HG02642 (cell line): Measurements from ENCODE around the gene PSMD1.
"Not testable (repeated sequence)": the region's sequence is repeated elsewhere in the genome, so short reads cannot be mapped to it uniquely, and the experiment has no call there.

Experiments used
- ATAC-seq: cut with Tn5 transposase; IDR thresholded peaks from one replicate; pipeline ENCODE4 v1.9.1; 2021; ENCODE audit warnings: mild to moderate bottlenecking; ENCODE audit not compliant: unreplicated experiment, poor library complexity

The PSMD1 gene

GRCh38 chr2:231197196-231197595, 140.5 kb downstream of the PSMD1 start:
- ATAC-seq, result not testable (repeated sequence)

- no peak for ATAC-seq
Measured at GRCh38 chr2:231197706-231198290, 141.1 kb downstream of the PSMD1 start.

- ATAC-seq, result peak; percentile 98
Measured at GRCh38 chr2:231198291-231199173, 141.9 kb downstream of the PSMD1 start, which contains the start of gene ARMC9. TSS of gene ARMC9 (plus strand) at chr2:231198631. CDS start at chr2:231206239, 7,608 bp downstream.

GRCh38 chr2:231199219-231199618, 142.6 kb downstream of the PSMD1 start:
- no peak for ATAC-seq

GRCh38 chr2:231200805-231201474, 144.3 kb downstream of the PSMD1 start:
- no peak for ATAC-seq

GRCh38 chr2:231201475-231201814, 144.8 kb downstream of the PSMD1 start:
- ATAC-seq, result no peak

- ATAC-seq, result no peak
Measured at GRCh38 chr2:231203087-231203486, 146.4 kb downstream of the PSMD1 start.

GRCh38 chr2:231204146-231204545, 147.5 kb downstream of the PSMD1 start:
- no peak for ATAC-seq

GRCh38 chr2:231204581-231204980, 147.9 kb downstream of the PSMD1 start:
- ATAC-seq, result no peak

GRCh38 chr2:231207734-231208133, 151.1 kb downstream of the PSMD1 start:
- no peak for ATAC-seq

- no peak for ATAC-seq
Measured at GRCh38 chr2:231210782-231211181, 154.1 kb downstream of the PSMD1 start.

- no peak for ATAC-seq
Measured at GRCh38 chr2:231211486-231211885, 154.8 kb downstream of the PSMD1 start.

- no peak for ATAC-seq
Measured at GRCh38 chr2:231212329-231212845, 155.7 kb downstream of the PSMD1 start.

GRCh38 chr2:231213931-231214642, 157.4 kb downstream of the PSMD1 start:
- ATAC-seq, result no peak

- ATAC-seq, result no peak
Measured at GRCh38 chr2:231218366-231218765, 161.7 kb downstream of the PSMD1 start.

- no peak for ATAC-seq
Measured at GRCh38 chr2:231219289-231219688, 162.6 kb downstream of the PSMD1 start.

GRCh38 chr2:231221761-231222160, 165.1 kb downstream of the PSMD1 start:
- ATAC-seq, result no peak
